Ovary (tissue), 3 donors: ENCODE measurements around the gene OR4D2.

ENCODE experiments used
- POLR2A ChIP-seq: fragments of 450-650 bp; IDR thresholded peaks from one replicate; pipeline ENCODE4 v1.6.1; 2017; ENCODE audit warnings: antibody characterized with exemption, mild to moderate bottlenecking, moderate library complexity
- TF ChIP-seq, protein P1 (sequence below), 3 donors: fragments of 450-650 bp in 2 of 3; fragments of 200-600 bp in 1 of 3; IDR thresholded peaks; one replicate each; pipeline versions ENCODE4 v1.5.1 to v1.8.0; 2016 to 2022; ENCODE audit warnings: antibody characterized with exemption in 3 of 3, mild to moderate bottlenecking in 1 of 3
- donor health status: DM: no; HTN: no; CAD: no.

DNA sequence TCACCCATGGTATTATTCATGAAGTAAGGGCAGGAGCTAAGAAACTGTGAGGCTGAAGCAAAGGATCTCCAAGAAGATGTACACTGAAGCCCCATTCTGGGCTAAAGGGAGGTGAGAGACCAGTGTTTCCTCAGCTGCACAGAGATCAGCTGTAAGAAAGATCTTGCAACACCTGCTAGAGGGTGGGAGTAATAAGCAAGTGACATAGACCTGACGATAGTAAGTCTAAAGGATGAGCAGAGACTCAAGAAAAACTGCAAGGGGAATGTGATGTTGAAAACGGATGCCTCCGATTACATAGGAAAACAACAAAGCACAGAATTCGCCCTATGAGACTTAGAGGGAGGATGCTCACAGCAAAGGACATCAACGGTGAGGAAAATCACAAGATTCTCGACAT, at the start of gene OR4D2:
- TF ChIP-seq, protein P1, sequence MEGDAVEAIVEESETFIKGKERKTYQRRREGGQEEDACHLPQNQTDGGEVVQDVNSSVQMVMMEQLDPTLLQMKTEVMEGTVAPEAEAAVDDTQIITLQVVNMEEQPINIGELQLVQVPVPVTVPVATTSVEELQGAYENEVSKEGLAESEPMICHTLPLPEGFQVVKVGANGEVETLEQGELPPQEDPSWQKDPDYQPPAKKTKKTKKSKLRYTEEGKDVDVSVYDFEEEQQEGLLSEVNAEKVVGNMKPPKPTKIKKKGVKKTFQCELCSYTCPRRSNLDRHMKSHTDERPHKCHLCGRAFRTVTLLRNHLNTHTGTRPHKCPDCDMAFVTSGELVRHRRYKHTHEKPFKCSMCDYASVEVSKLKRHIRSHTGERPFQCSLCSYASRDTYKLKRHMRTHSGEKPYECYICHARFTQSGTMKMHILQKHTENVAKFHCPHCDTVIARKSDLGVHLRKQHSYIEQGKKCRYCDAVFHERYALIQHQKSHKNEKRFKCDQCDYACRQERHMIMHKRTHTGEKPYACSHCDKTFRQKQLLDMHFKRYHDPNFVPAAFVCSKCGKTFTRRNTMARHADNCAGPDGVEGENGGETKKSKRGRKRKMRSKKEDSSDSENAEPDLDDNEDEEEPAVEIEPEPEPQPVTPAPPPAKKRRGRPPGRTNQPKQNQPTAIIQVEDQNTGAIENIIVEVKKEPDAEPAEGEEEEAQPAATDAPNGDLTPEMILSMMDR (IDR thresholded peaks at IDR 0.05) = no peak
- TF ChIP-seq POLR2A = no peak
